Keratinocyte (primary cell): Measurements from ENCODE around the gene GALNT2. TPM values are rescaled to one million over a fixed set of nuclear protein-coding genes. Genes with fewer than 3 reads are reported as not detected.

Experiments used
- DNase-seq: peaks from one replicate; pipeline ENCODE4 v3.0.0-alpha.2; 2011; ENCODE audit warnings: low read depth, missing footprints, low spot score
- FAIRE-seq: peaks from 2 replicates; lab custom pipeline; 2011; peaks lifted over from hg19 to GRCh38; lab: Jason Lieb, UNC
- H2AFZ ChIP-seq: 2 replicates; pipeline ENCODE4 v1.6.0; 2012; ENCODE audit warnings: low read length, control low read depth, inconsistent platforms; ENCODE audit not compliant: control insufficient read depth
- H3K27ac ChIP-seq: 2 replicates; pipeline ENCODE4 v1.5.1; 2011; ENCODE audit warnings: low read length; ENCODE audit not compliant: control insufficient read depth, insufficient read depth
- H3K27me3 ChIP-seq: 3 replicates; pipeline ENCODE4 v1.6.0; 2011; ENCODE audit warnings: low read length; ENCODE audit not compliant: control insufficient read depth, insufficient read depth; ENCODE audit errors: extremely low read depth
- H3K36me3 ChIP-seq, 2 experiments: 2 replicates in 1 of 2; 3 replicates in 1 of 2; pipeline ENCODE4 v1.5.1; 2011; ENCODE audit warnings: low read length in 2 of 2, mild to moderate bottlenecking in 1 of 2; ENCODE audit not compliant: control insufficient read depth in 2 of 2, insufficient read depth in 2 of 2; ENCODE audit errors: extremely low read depth in 1 of 2
- H3K4me1 ChIP-seq: 3 replicates; pipeline ENCODE4 v1.5.1; 2011; ENCODE audit warnings: low read length; ENCODE audit not compliant: control insufficient read depth, insufficient read depth; ENCODE audit errors: extremely low read depth
- H3K4me2 ChIP-seq: 3 replicates; pipeline ENCODE4 v1.6.0; 2011; ENCODE audit warnings: low read depth, low read length; ENCODE audit not compliant: control insufficient read depth, insufficient read depth; ENCODE audit errors: extremely low read depth
- H3K4me3 ChIP-seq, 3 experiments: fragments of 200-600 bp in 1 of 3; sonication (generic) in 1 of 3; 2 replicates in 2 of 3; 3 replicates in 1 of 3; pipeline ENCODE4 v1.5.1; 2011 to 2016; ENCODE audit warnings: low read length in 3 of 3, mild to moderate bottlenecking in 3 of 3, control low read depth in 2 of 3, inconsistent platforms in 1 of 3, low read depth in 1 of 3, mixed read lengths in 1 of 3, mixed run types in 1 of 3, moderate library complexity in 1 of 3; ENCODE audit not compliant: control insufficient read depth in 2 of 3, insufficient read depth in 2 of 3; ENCODE audit errors: extremely low read depth in 1 of 3
- H3K79me2 ChIP-seq: 2 replicates; pipeline ENCODE4 v1.6.0; 2012; ENCODE audit warnings: low read length; ENCODE audit not compliant: control insufficient read depth, insufficient read depth
- H3K9ac ChIP-seq: 3 replicates; pipeline ENCODE4 v1.6.0; 2011; ENCODE audit warnings: low read length; ENCODE audit not compliant: control insufficient read depth, insufficient read depth; ENCODE audit errors: extremely low read depth
- H3K9me1 ChIP-seq: 3 replicates; pipeline ENCODE4 v1.6.0; 2011; ENCODE audit warnings: low read length; ENCODE audit not compliant: control insufficient read depth, insufficient read depth; ENCODE audit errors: extremely low read depth
- H3K9me3 ChIP-seq: 2 replicates; pipeline ENCODE4 v1.5.1; 2012; ENCODE audit warnings: low read depth, low read length; ENCODE audit not compliant: control insufficient read depth
- H4K20me1 ChIP-seq: 3 replicates; pipeline ENCODE4 v1.6.0; 2011; ENCODE audit warnings: low read length; ENCODE audit not compliant: control insufficient read depth, insufficient read depth; ENCODE audit errors: extremely low read depth
- EZH2 ChIP-seq: IDR thresholded peaks from one replicate; pipeline ENCODE4 v1.6.1; 2012; ENCODE audit warnings: inconsistent platforms, mild to moderate bottlenecking, low read length, moderate library complexity
- dilution Hi-C: fragments of 300-500 bp; cut with MboI; formaldehyde crosslinking; loops from one replicate; pipeline ENCODE4 v1.7.0; 2020; ENCODE audit warnings: low sequenced_read_pairs; ENCODE audit not compliant: extremely low pct_ligation_motif_present
- polyA plus RNA-seq, 5 experiments: library from polyadenylated mRNA; depleted of rRNA in 3 of 5; stranded (reverse) in 3 of 5; stranded (forward) in 1 of 5; unstranded in 1 of 5; fragments of >200 nt; gene quantifications; 1 replicate in 1 of 5; 2 replicates in 3 of 5; 3 replicates in 1 of 5; pipeline versions ENCODE4 v1.2.1 to v1.2.3, GENCODE V29; 2011 to 2012; ENCODE audit warnings: missing spikeins in 2 of 5, low read depth in 1 of 5, low replicate concordance in 1 of 5
- TF ChIP-seq, protein P1 (sequence below), 3 experiments: IDR thresholded peaks in 1 of 3; conservative IDR thresholded peaks in 1 of 3; optimal IDR thresholded peaks in 1 of 3; 2 replicates in 2 of 3; 3 replicates in 1 of 3; pipeline versions ENCODE3 to v1.5.1; 2011; ENCODE audit warnings: low read length in 3 of 3, mild to moderate bottlenecking in 3 of 3, moderate library complexity in 2 of 3, control low read depth in 1 of 3, inconsistent platforms in 1 of 3; ENCODE audit not compliant: insufficient read depth in 2 of 3; ENCODE audit errors: extremely low read depth in 1 of 3

The GALNT2 gene
- polyA plus RNA-seq, 1 donor (not counting 4 experiments of a cell fraction or from before 2014, with no cell fraction given): 61.7 TPM

DNA sequence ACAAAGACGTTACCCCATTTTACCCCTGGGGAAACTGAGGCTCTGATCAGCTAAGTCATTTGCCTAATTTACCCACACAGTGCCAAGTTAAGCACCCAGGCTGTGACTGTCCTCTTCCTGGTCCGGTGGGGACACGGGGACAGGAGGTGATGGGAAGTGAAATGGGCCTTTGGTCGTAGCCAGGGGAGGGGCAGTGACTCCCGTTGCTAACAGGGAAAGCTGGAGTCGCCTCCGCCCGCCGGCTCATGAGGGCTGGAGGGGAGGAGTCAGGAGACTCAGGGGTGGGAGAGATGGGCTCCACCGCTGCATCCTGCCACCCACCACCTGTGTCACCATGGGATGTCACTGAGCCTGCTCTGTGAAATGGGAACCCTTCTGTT lies 219.8 kb downstream of the GALNT2 start:
- Histone ChIP-seq H3K4me3 (no peak overlapping the region), H3K9me1 (no peaks in the 10 kb centered on the region), H3K27me3 (peaks cover under 1% of the 10 kb centered on the region), H3K79me2 (no peaks in the 10 kb centered on the region), H3K36me3 (no peaks in the 10 kb centered on the region), H3K4me2 (no peak overlapping the region), H4K20me1 (peaks cover 2% of the 10 kb centered on the region), H3K9ac (no peak overlapping the region), H3K27ac (no peak overlapping the region), H2AFZ (no peak overlapping the region), H3K4me1 (no peaks in the 10 kb centered on the region), H3K9me3 (no peaks in the 10 kb centered on the region)
- dilution Hi-C loops: no loop called here
- TF ChIP-seq, protein P1, sequence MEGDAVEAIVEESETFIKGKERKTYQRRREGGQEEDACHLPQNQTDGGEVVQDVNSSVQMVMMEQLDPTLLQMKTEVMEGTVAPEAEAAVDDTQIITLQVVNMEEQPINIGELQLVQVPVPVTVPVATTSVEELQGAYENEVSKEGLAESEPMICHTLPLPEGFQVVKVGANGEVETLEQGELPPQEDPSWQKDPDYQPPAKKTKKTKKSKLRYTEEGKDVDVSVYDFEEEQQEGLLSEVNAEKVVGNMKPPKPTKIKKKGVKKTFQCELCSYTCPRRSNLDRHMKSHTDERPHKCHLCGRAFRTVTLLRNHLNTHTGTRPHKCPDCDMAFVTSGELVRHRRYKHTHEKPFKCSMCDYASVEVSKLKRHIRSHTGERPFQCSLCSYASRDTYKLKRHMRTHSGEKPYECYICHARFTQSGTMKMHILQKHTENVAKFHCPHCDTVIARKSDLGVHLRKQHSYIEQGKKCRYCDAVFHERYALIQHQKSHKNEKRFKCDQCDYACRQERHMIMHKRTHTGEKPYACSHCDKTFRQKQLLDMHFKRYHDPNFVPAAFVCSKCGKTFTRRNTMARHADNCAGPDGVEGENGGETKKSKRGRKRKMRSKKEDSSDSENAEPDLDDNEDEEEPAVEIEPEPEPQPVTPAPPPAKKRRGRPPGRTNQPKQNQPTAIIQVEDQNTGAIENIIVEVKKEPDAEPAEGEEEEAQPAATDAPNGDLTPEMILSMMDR (optimal IDR thresholded peaks at IDR 0.05 in 1 of 3, IDR thresholded peaks at IDR 0.05 in 1 of 3, conservative IDR thresholded peaks at IDR 0.05 in 1 of 3; ENCODE audit: extremely low read depth in 1 of 3, insufficient read depth in 2 of 3, low read length in 3 of 3): no peak
- TF ChIP-seq EZH2: no peak
- FAIRE-seq (no peak), DNase-seq (no peak)

DNA sequence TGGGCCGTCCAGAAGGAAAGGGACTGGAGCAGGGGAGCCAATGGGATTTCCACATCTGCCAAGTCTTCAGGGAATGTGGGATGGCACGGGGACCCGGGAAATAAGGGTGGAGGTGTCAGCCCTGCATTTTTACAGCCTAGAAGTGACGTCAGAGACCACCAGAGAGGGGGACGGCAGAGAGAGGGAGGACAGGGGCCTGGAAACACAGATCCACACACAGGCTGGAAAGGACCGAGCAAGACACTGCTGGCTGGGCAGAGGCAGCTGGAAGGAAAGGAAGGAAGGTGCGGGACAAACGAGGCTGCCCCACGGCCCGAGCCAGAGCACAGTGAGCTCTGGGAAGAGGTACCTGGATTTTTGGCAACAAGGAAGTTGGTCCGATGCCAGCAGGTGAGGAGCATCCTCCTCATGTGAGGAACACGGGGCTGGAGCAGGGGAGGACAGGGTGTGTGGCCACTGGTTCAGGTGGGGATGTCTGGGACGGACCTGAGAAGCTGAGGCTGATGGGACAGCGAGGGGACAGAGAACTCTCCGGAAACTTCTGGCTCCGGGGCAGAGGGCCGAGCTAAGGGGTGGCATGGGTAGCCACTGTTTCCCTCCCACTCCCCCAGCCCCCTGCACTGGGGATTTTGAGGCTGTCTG lies 220.8 kb downstream of the GALNT2 start:
- Histone ChIP-seq H4K20me1 (no peaks in the 10 kb centered on the region), H3K9me3 (no peaks in the 10 kb centered on the region), H3K36me3 (no peaks in the 10 kb centered on the region), H3K4me1 (no peaks in the 10 kb centered on the region), H3K9me1 (no peaks in the 10 kb centered on the region), H3K79me2 (no peaks in the 10 kb centered on the region), H3K4me3 (no peak overlapping the region), H3K9ac (no peak overlapping the region), H3K27ac (no peak overlapping the region), H2AFZ (no peak overlapping the region), H3K27me3 (peaks cover 5% of the 10 kb centered on the region), H3K4me2 (no peak overlapping the region)
- DNase-seq: no peak
- TF ChIP-seq, protein P1 (optimal IDR thresholded peaks at IDR 0.05 in 1 of 3, IDR thresholded peaks at IDR 0.05 in 1 of 3, conservative IDR thresholded peaks at IDR 0.05 in 1 of 3; ENCODE audit: extremely low read depth in 1 of 3, insufficient read depth in 2 of 3, low read length in 3 of 3): no peak
- no peak for TF ChIP-seq EZH2
- dilution Hi-C loops: no loop called here
- no peak for FAIRE-seq
